ENCODE results near the gene DAB1. TPM values are rescaled to one million over a fixed set of nuclear protein-coding genes. Genes with fewer than 3 reads are reported as not detected.

DAB1 gene
- total RNA-seq, 3 donors from 2014 or later, result not detected

GRCh38 chr1:56961426-56961825 is 462.4 kb downstream of the DAB1 start:
- ATAC-seq (no peak), DNase-seq (no peak)
- Mint-ChIP-seq H3K36me3 (ENCODE audit: insufficient read depth) (no peaks in the 10 kb centered on the region), H3K27me3 (ENCODE audit: low read depth) (peaks cover 2% of the 10 kb centered on the region), H3K4me3 (no peak overlapping the region), H3K9me3 (no peaks in the 10 kb centered on the region), H3K4me1 (ENCODE audit: low read depth) (no peaks in the 10 kb centered on the region)

GRCh38 chr1:56958526-56958925 is 465.3 kb downstream of the DAB1 start:
- Mint-ChIP-seq H3K9me3 (no peaks in the 10 kb centered on the region), H3K27me3 (ENCODE audit: low read depth) (peaks cover 2% of the 10 kb centered on the region), H3K36me3 (ENCODE audit: insufficient read depth) (no peaks in the 10 kb centered on the region), H3K4me1 (ENCODE audit: low read depth) (no peaks in the 10 kb centered on the region), H3K4me3 (no peak overlapping the region)
- ATAC-seq (no peak), DNase-seq (no peak)

- DNase-seq (no peak), ATAC-seq (no peak)
- H3K4me3 Mint-ChIP-seq, result no peak overlapping the region
- no peaks in the 10 kb centered on the region for H3K36me3 Mint-ChIP-seq (ENCODE audit: insufficient read depth)
- no peaks in the 10 kb centered on the region for H3K4me1 Mint-ChIP-seq (ENCODE audit: low read depth)
- no peaks in the 10 kb centered on the region for H3K9me3 Mint-ChIP-seq
- peaks cover 2% of the 10 kb centered on the region for H3K27me3 Mint-ChIP-seq (ENCODE audit: low read depth)
These were observed 465.9 kb downstream of the DAB1 start for GRCh38 chr1:56957931-56958330.

GRCh38 chr1:56954664-56955063 is 469.2 kb downstream of the DAB1 start:
- peaks cover 2% of the 10 kb centered on the region for H3K27me3 Mint-ChIP-seq (ENCODE audit: low read depth)
- H3K4me1 Mint-ChIP-seq (ENCODE audit: low read depth), result no peaks in the 10 kb centered on the region
- no peaks in the 10 kb centered on the region for H3K9me3 Mint-ChIP-seq
- no peak for ATAC-seq
- H3K36me3 Mint-ChIP-seq (ENCODE audit: insufficient read depth), result no peaks in the 10 kb centered on the region
- no peak for DNase-seq
- H3K4me3 Mint-ChIP-seq, result no peak overlapping the region

GRCh38 chr1:56953386-56953785 is 470.5 kb downstream of the DAB1 start:
- H3K4me3 Mint-ChIP-seq, result no peak overlapping the region
- H3K4me1 Mint-ChIP-seq (ENCODE audit: low read depth), result no peaks in the 10 kb centered on the region
- no peak for DNase-seq
- H3K36me3 Mint-ChIP-seq (ENCODE audit: insufficient read depth), result no peaks in the 10 kb centered on the region
- peaks cover 2% of the 10 kb centered on the region for H3K27me3 Mint-ChIP-seq (ENCODE audit: low read depth)
- no peaks in the 10 kb centered on the region for H3K9me3 Mint-ChIP-seq
- no peak for ATAC-seq

- Mint-ChIP-seq H3K4me1 (ENCODE audit: low read depth) (no peaks in the 10 kb centered on the region), H3K27me3 (ENCODE audit: low read depth) (no peaks in the 10 kb centered on the region), H3K4me3 (no peak overlapping the region), H3K36me3 (ENCODE audit: insufficient read depth) (no peaks in the 10 kb centered on the region), H3K9me3 (no peaks in the 10 kb centered on the region)
- no peak for ATAC-seq
- no peak for DNase-seq
These were observed 471.4 kb downstream of the DAB1 start for GRCh38 chr1:56952501-56952900.

- no peaks in the 10 kb centered on the region for H3K36me3 Mint-ChIP-seq (ENCODE audit: insufficient read depth)
- H3K4me1 Mint-ChIP-seq (ENCODE audit: low read depth), result no peaks in the 10 kb centered on the region
- H3K4me3 Mint-ChIP-seq, result no peak overlapping the region
- no peak for ATAC-seq
- DNase-seq, result no peak
- H3K27me3 Mint-ChIP-seq (ENCODE audit: low read depth), result no peaks in the 10 kb centered on the region
- no peaks in the 10 kb centered on the region for H3K9me3 Mint-ChIP-seq
These were observed 475.3 kb downstream of the DAB1 start for GRCh38 chr1:56948403-56949023.
